Adrenal gland (tissue), 12 donors: ENCODE data around the gene HNRNPH1. TPM values are rescaled to one million over a fixed set of nuclear protein-coding genes. Genes with fewer than 3 reads are reported as not detected.
"Not testable (repeated sequence)": the region's sequence is repeated elsewhere in the genome, so short reads cannot be mapped to it uniquely, and the experiment has no call there.

Experiments
- DNase-seq, 7 donors: peaks; one replicate each; pipeline ENCODE4 v3.0.0-alpha.2; 2019 to 2020
- H3K27ac ChIP-seq, 5 donors: fragments of 200-600 bp; sonication (generic) in 4 of 5; 1 replicate in 3 of 5; 2 replicates in 2 of 5; pipeline versions ENCODE4 v1.5.1 to v1.8.0; 2016 to 2020; ENCODE audit warnings: mild to moderate bottlenecking in 1 of 5
- H3K27me3 ChIP-seq: fragments of 200-600 bp; 2 replicates; pipeline ENCODE4 v1.8.0; 2021
- H3K36me3 ChIP-seq, 2 donors: fragments of 200-600 bp; replicated peaks in 1 of 2; 1 replicate in 1 of 2; 2 replicates in 1 of 2; pipeline versions ENCODE4 v1.5.1 to v1.8.0; 2018 to 2022
- H3K4me1 ChIP-seq, 2 donors: fragments of 200-600 bp; replicated peaks in 1 of 2; 1 replicate in 1 of 2; 2 replicates in 1 of 2; pipeline versions ENCODE4 v1.5.1 to v1.8.0; 2018 to 2021
- H3K4me3 ChIP-seq, 4 donors: fragments of 200-600 bp; sonication (generic) in 3 of 4; one replicate each; pipeline ENCODE4 v1.5.1; 2016 to 2018
- H3K9me3 ChIP-seq, 3 donors: fragments of 200-600 bp; sonication (generic) in 1 of 3; replicated peaks in 1 of 3; 1 replicate in 2 of 3; 2 replicates in 1 of 3; pipeline versions ENCODE4 v1.5.1 to v1.8.0; 2016 to 2021
- CTCF ChIP-seq, 6 experiments: fragments of 450-650 bp in 4 of 6; fragments of 200-600 bp in 2 of 6; sonication (generic) in 1 of 6; IDR thresholded peaks; 1 replicate in 5 of 6; 2 replicates in 1 of 6; pipeline versions ENCODE4 v1.5.1 to v1.8.0; 2016 to 2021; ENCODE audit warnings: antibody characterized with exemption in 6 of 6, mild to moderate bottlenecking in 2 of 6, moderate library complexity in 1 of 6
- POLR2A ChIP-seq, 2 donors: fragments of 450-650 bp; IDR thresholded peaks; one replicate each; pipeline ENCODE4 v1.6.1; 2017; ENCODE audit warnings: antibody characterized with exemption in 2 of 2, mild to moderate bottlenecking in 2 of 2, moderate library complexity in 1 of 2
- WGBS, 4 donors: extraction: QIAGEN DNeasy Blood & Tissue Kit in 2 of 4; methylation state at CpG; one replicate each; pipeline versions ENCODE4 v1.1.5 to v1.1.7; 2013 to 2017; 5-methylcytosine and 5-hydroxymethylcytosine counted together
- intact Hi-C, 2 donors: fragments of 100-400 bp; cut with DNase I; formaldehyde crosslinking; loops; one replicate each; pipeline versions ENCODE4 v1.14.1 to v1.15.0; 2022 to 2023
- polyA plus RNA-seq, 3 donors: library from polyadenylated mRNA; stranded (reverse); fragments of 200-250 nt in 2 of 3; fragments of 350-450 nt in 1 of 3; fragmentation: Illumina TruSeq in 1 of 3; extraction: RNeasy Lipid Tissue Mini Kit (QIAGEN cat#74804) in 1 of 3; gene quantifications; one replicate each; pipeline ENCODE4 v1.2.3, GENCODE V29; 2013 to 2014
- total RNA-seq, 9 donors: library from RNA; depleted of rRNA in 4 of 9; stranded (reverse); fragments of >200 nt in 4 of 9; fragments of 120-200 nt in 1 of 9; fragmentation: NEBNext Ultra II Directional in 1 of 9; extraction: Animal tissue kit (Norgen Biotek cat#: 25700) in 1 of 9; gene quantifications; one replicate each; pipeline versions ENCODE4 v1.1.0 to v1.2.4, GENCODE V29; 2013 to 2023
- donor health status: healthy with polysubstance abuse.
- donor health status: Bipolar disorder and iron deficiency.
- donor health status: DM: yes; HTN: yes; CAD: no.
- donor health status: DM: no; HTN: no; CAD: no.
- donor health status: DM: no; HTN: no; CAD: no.
- donor health status: DM: yes; HTN: yes; CAD: no.

The HNRNPH1 gene
- total and polyA plus RNA-seq, 12 donors: 131 to 635 (median 354) TPM

- H3K27me3 ChIP-seq, H3K4me1 ChIP-seq, H3K9me3 ChIP-seq, H3K4me3 ChIP-seq, H3K27ac ChIP-seq, DNase-seq, intact Hi-C loops, H3K36me3 ChIP-seq: not testable (repeated sequence)
- WGBS, 4 donors: 89 to 97% (median 91%) methylated on average over 11 to 26 of the region's 26 CpGs
These were observed 26.8 kb upstream of the HNRNPH1 start for GRCh38 chr5:179650245-179650644.

- H3K27ac ChIP-seq, H3K27me3 ChIP-seq, DNase-seq, H3K36me3 ChIP-seq, H3K9me3 ChIP-seq, H3K4me3 ChIP-seq, intact Hi-C loops, H3K4me1 ChIP-seq: not testable (repeated sequence)
- WGBS, 4 donors: 70 to 88% (median 78%) methylated on average over 2 to 10 of the region's 10 CpGs
These were observed 25.8 kb upstream of the HNRNPH1 start for GRCh38 chr5:179649166-179649703.

- no peaks in the 10 kb centered on the region for H3K4me1 ChIP-seq
- WGBS, 4 donors: 85 to 88% (median 87%) methylated on average over 3 to 9 of the region's 9 CpGs
- no peak for DNase-seq
- H3K9me3 ChIP-seq: no peaks in the 10 kb centered on the region
- TF ChIP-seq CTCF (IDR thresholded peaks at IDR 0.05) (no peak), POLR2A (IDR thresholded peaks at IDR 0.05) (no peak)
- H3K27me3 ChIP-seq: no peaks in the 10 kb centered on the region
- no peak overlapping the region for H3K4me3 ChIP-seq
- H3K36me3 ChIP-seq: no peaks in the 10 kb centered on the region
- no peak overlapping the region for H3K27ac ChIP-seq
- intact Hi-C loops: no loop called here
These were observed 24.9 kb upstream of the HNRNPH1 start for GRCh38 chr5:179648410-179648809.

- H3K27me3 ChIP-seq, H3K9me3 ChIP-seq, H3K36me3 ChIP-seq, intact Hi-C loops, DNase-seq, H3K4me1 ChIP-seq, H3K4me3 ChIP-seq, H3K27ac ChIP-seq: not testable (repeated sequence)
- 81 to 94% (median 92%) methylated on average over 4 of the region's 5 CpGs for WGBS, 4 donors
These were observed 21.3 kb upstream of the HNRNPH1 start for GRCh38 chr5:179644766-179645165.

GRCh38 chr5:179643141-179643920, 19.9 kb upstream of the HNRNPH1 start:
- H3K9me3 ChIP-seq, H3K36me3 ChIP-seq, H3K27me3 ChIP-seq, H3K4me1 ChIP-seq, intact Hi-C loops, DNase-seq, H3K27ac ChIP-seq, H3K4me3 ChIP-seq: not testable (repeated sequence)
- 77 to 87% (median 82%) methylated on average over 7 to 15 of the region's 16 CpGs for WGBS, 4 donors

- H3K9me3 ChIP-seq, H3K36me3 ChIP-seq, intact Hi-C loops, DNase-seq, H3K4me1 ChIP-seq, H3K4me3 ChIP-seq, H3K27me3 ChIP-seq, H3K27ac ChIP-seq: not testable (repeated sequence)
- WGBS, 4 donors: 71 to 96% (median 83%) methylated on average over 3 to 13 of the region's 17 CpGs
These were observed 19.2 kb upstream of the HNRNPH1 start for GRCh38 chr5:179642626-179643025.

GRCh38 chr5:179641745-179642144, 18.3 kb upstream of the HNRNPH1 start:
- H3K36me3 ChIP-seq, H3K9me3 ChIP-seq, H3K4me3 ChIP-seq, intact Hi-C loops, H3K4me1 ChIP-seq, H3K27me3 ChIP-seq, DNase-seq, H3K27ac ChIP-seq: not testable (repeated sequence)
- whole genome bisulfite sequencing, 4 donors: 0% methylated on average over 1 of the region's 4 CpGs; no CpG with 5 or more reads in 3 of the 4 donors

GRCh38 chr5:179639296-179639695, 15.8 kb upstream of the HNRNPH1 start:
- H3K9me3 ChIP-seq, intact Hi-C loops, H3K27ac ChIP-seq, H3K27me3 ChIP-seq, H3K36me3 ChIP-seq, H3K4me3 ChIP-seq, DNase-seq, H3K4me1 ChIP-seq: not testable (repeated sequence)
- WGBS, 4 donors: 89 to 95% (median 95%) methylated on average over 11 of the region's 11 CpGs

GRCh38 chr5:179634370-179635172, 11.1 kb upstream of the HNRNPH1 start:
- H3K27ac ChIP-seq, intact Hi-C loops, H3K36me3 ChIP-seq, H3K4me1 ChIP-seq, H3K27me3 ChIP-seq, H3K9me3 ChIP-seq, H3K4me3 ChIP-seq: not testable (repeated sequence)
- WGBS, 4 donors: 23% methylated on average over 9 of the region's 49 CpGs; no CpG with 5 or more reads in 3 of the 4 donors
- peak in 1 of 7 donors; percentile 38 for DNase-seq
